GM12878 (cell line): ENCODE measurements around the gene TBC1D1. TPM values are rescaled to one million over a fixed set of nuclear protein-coding genes. Genes with fewer than 3 reads are reported as not detected.
A peak's percentile ranks its signal among the peaks of the same experiment; 100 is the strongest.

Source experiments
- ATAC-seq: fragments of 200-7000 bp; cut with Tn5 transposase; 3 replicates; pipeline ENCODE4 v1.9.1; 2020; ENCODE audit warnings: mild to moderate bottlenecking, moderate library complexity
- BruUV-seq: library from RNA; stranded (reverse); fragments of 400-500 nt; replicated peaks from 2 replicates; lab custom pipeline; 2021; lab: Mats Ljungman, UMichigan
- CTCF ChIA-PET: fragments of 300-600 bp; sonication (Branson Sonifier 250); formaldehyde crosslinking; extraction: SDS; loops from one replicate; lab custom pipeline; 2021; ENCODE audit warnings: inconsistent platforms; lab: Yijun Ruan, JAX
- POLR2A ChIA-PET: fragments of 350-600 bp; formaldehyde crosslinking; extraction: SDS; loops from one replicate; lab custom pipeline; 2021; ENCODE audit warnings: inconsistent platforms; lab: Charles Lee
- RAD21 ChIA-PET: fragments of 300-600 bp; sonication (Branson Sonifier 250); formaldehyde crosslinking; loops from one replicate; lab custom pipeline; 2023; ENCODE audit warnings: antibody characterized with exemption; ENCODE audit not compliant: unreplicated experiment; lab: Charles Lee
- SMC1A ChIA-PET: fragments of 300-600 bp; sonication (Branson Sonifier 250); formaldehyde crosslinking; loops from one replicate; lab custom pipeline; 2023; ENCODE audit not compliant: unreplicated experiment, uncharacterized antibody; lab: Charles Lee
- DNase-seq: peaks from one replicate; pipeline ENCODE4 v3.0.0-alpha.2; 2011; ENCODE audit warnings: low read depth, low spot score
- FAIRE-seq: peaks from 3 replicates; lab custom pipeline; 2011; peaks lifted over from hg19 to GRCh38; lab: Jason Lieb, UNC
- H2AFZ ChIP-seq: 2 replicates; pipeline ENCODE4 v1.6.0; 2011; ENCODE audit warnings: low read depth, low read length, control low read depth; ENCODE audit not compliant: control insufficient read depth
- H3K27ac ChIP-seq: 2 replicates; pipeline ENCODE4 v1.5.1; 2011; ENCODE audit warnings: control low read depth; ENCODE audit not compliant: control insufficient read depth, insufficient read depth
- H3K27me3 ChIP-seq, 2 experiments: replicated peaks in 1 of 2; 2 replicates each; pipeline versions ENCODE4 v1.6.0 to v1.6.1; 2011; ENCODE audit warnings: low read length in 1 of 2; ENCODE audit not compliant: control insufficient read depth in 2 of 2, insufficient read depth in 2 of 2
- H3K36me3 ChIP-seq, 2 experiments: 2 replicates each; pipeline ENCODE4 v1.5.1; 2011; ENCODE audit warnings: low read length in 1 of 2; ENCODE audit not compliant: control insufficient read depth in 2 of 2, insufficient read depth in 2 of 2
- H3K4me1 ChIP-seq: 2 replicates; pipeline ENCODE4 v1.6.1; 2011; ENCODE audit warnings: mild to moderate bottlenecking, low read length, moderate library complexity, mixed read lengths; ENCODE audit not compliant: control insufficient read depth, insufficient read depth
- H3K4me2 ChIP-seq: 2 replicates; pipeline ENCODE4 v1.6.0; 2011; ENCODE audit warnings: control low read depth; ENCODE audit not compliant: control insufficient read depth, insufficient read depth
- H3K4me3 ChIP-seq: fragments of 200-600 bp; sonication (generic); 2 replicates; pipeline ENCODE4 v1.5.1; 2016
- H3K79me2 ChIP-seq: 2 replicates; pipeline ENCODE4 v1.6.0; 2011; ENCODE audit warnings: low read length; ENCODE audit not compliant: control insufficient read depth, insufficient read depth
- H3K9ac ChIP-seq: 2 replicates; pipeline ENCODE4 v1.8.0; 2011; ENCODE audit warnings: low read length, control low read depth, mixed read lengths; ENCODE audit not compliant: control insufficient read depth, insufficient read depth
- H3K9me3 ChIP-seq: replicated peaks from 3 replicates; pipeline ENCODE4 v1.5.1; 2011; ENCODE audit warnings: mild to moderate bottlenecking, low read length; ENCODE audit not compliant: control insufficient read depth, insufficient read depth
- H4K20me1 ChIP-seq: 2 replicates; pipeline ENCODE4 v1.6.0; 2011; ENCODE audit not compliant: control insufficient read depth, insufficient read depth
- HDAC2 ChIP-seq: fragments of 200-600 bp; sonication (generic); IDR thresholded peaks from 2 replicates; pipeline ENCODE4 v1.6.1; 2017
- NBN ChIP-seq: fragments of 450-650 bp; IDR thresholded peaks from 2 replicates; pipeline ENCODE4 v1.6.1; 2016
- RAD21 ChIP-seq: IDR thresholded peaks from 2 replicates; pipeline ENCODE4 v1.6.1; 2011; ENCODE audit warnings: mild to moderate bottlenecking, low read depth, low read length, moderate library complexity; ENCODE audit not compliant: insufficient read depth
- SMAD1 ChIP-seq: fragments of 450-650 bp; IDR thresholded peaks from 2 replicates; pipeline ENCODE4 v1.6.1; 2018; ENCODE audit warnings: mild to moderate bottlenecking, low read depth; ENCODE audit not compliant: partially characterized antibody
- SPI1 ChIP-seq: IDR thresholded peaks from 2 replicates; pipeline ENCODE4 v1.6.1; 2011; ENCODE audit warnings: low read depth, mild to moderate bottlenecking, low read length, moderate library complexity, borderline replicate concordance; ENCODE audit not compliant: insufficient read depth
- TARDBP ChIP-seq: IDR thresholded peaks from 2 replicates; pipeline ENCODE4 v1.6.1; 2016; ENCODE audit warnings: borderline replicate concordance
- WGBS: methylation state at CpG from one replicate; pipeline ENCODE4 v1.1.6; 2016; ENCODE audit warnings: low lambda C conversion rate; ENCODE audit not compliant: insufficient replicate concordance, insufficient coverage; ENCODE audit errors: missing lambda C conversion rate; 5-methylcytosine and 5-hydroxymethylcytosine counted together
- in situ Hi-C: fragments of 300-500 bp; cut with MboI; formaldehyde crosslinking; loops from 9 replicates; pipeline ENCODE4 v1.14.3; 2018; ENCODE audit warnings: mixed read lengths
- intact Hi-C: fragments of 100-400 bp; cut with micrococcal nuclease; formaldehyde crosslinking; loops from one replicate; pipeline ENCODE4 v1.14.2; 2022; ENCODE audit not compliant: unreplicated experiment
- polyA plus RNA-seq, 11 experiments: library from polyadenylated mRNA; depleted of rRNA in 4 of 11; unstranded in 6 of 11; stranded (reverse) in 5 of 11; fragments of >200 nt; fragmentation: Nextera tagmentation in 4 of 11; fragmentation: Illumina TruSeq in 1 of 11; extraction: Ambion mirVana in 4 of 11; extraction: Trizol in 1 of 11; gene quantifications; 1 replicate in 1 of 11; 2 replicates in 10 of 11; pipeline versions ENCODE4 v1.2.1 to v1.2.3, GENCODE V29; 2011 to 2016; ENCODE audit warnings: inconsistent platforms in 2 of 11, missing spikeins in 2 of 11, low read depth in 1 of 11
- total RNA-seq, 4 experiments: library from RNA; depleted of rRNA in 3 of 4; stranded (reverse); fragments of >200 nt in 3 of 4; fragmentation: Illumina TruSeq in 1 of 4; extraction: Trizol in 1 of 4; gene quantifications; 2 replicates each; pipeline versions ENCODE4 v1.2.1 to v1.2.3, GENCODE V29; 2013 to 2021
- TF ChIP-seq, protein P1 (sequence below): fragments of 450-650 bp; IDR thresholded peaks from 2 replicates; pipeline ENCODE4 v1.6.1; 2016; ENCODE audit warnings: mild to moderate bottlenecking
- TF ChIP-seq, protein P2 (sequence below), 3 experiments: IDR thresholded peaks in 2 of 3; conservative IDR thresholded peaks in 1 of 3; 2 replicates each; pipeline ENCODE4 v1.5.1; 2011; ENCODE audit warnings: low read depth in 3 of 3, low read length in 3 of 3, mild to moderate bottlenecking in 3 of 3, control low read depth in 2 of 3, moderate library complexity in 2 of 3, inconsistent platforms in 1 of 3, mixed read lengths in 1 of 3; ENCODE audit not compliant: control insufficient read depth in 2 of 3, insufficient read depth in 1 of 3; ENCODE audit errors: extremely low read depth in 1 of 3
- TF ChIP-seq, protein P3 (sequence below): IDR thresholded peaks from 2 replicates; pipeline ENCODE4 v1.6.1; 2012; ENCODE audit warnings: low read depth, low read length, improper control_type of control experiment

TBC1D1 gene
- total and polyA plus RNA-seq, 10 of the 15 experiments (the other 5 are each of a cell fraction or from before 2014, with no cell fraction given) = 5.3 to 102 (median 57.8) TPM

DNA sequence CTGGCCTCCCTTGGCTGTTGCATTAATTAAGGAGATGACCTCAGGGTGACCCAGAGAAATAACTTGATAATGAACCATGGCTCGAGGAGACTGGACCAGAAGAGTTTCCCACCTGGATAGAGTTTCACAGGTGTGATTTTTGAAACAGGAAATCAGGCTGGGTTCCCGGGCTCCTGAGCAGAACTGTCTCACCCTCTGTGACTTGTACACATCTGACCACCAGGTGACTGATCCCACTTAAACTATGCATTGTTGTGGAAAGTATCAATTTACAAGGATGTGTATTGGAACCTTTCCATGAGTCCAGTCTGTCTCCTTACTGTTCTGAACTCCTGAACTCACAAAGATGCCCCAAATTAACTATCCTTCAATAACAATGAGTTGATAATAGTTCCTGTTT lies 289.6 kb downstream of the TBC1D1 start:
- FAIRE-seq (no peak), ATAC-seq (no peak)
- SMC1A ChIA-PET = interaction anchor here (0.7 to 9.0 kb wide), 54 partner anchors 9 to 723 kb away, joined by 3 to 268 read pairs (median 5); partner anchors contain the start of genes TLR1, TLR10 and TLR6
- H3K4me2 ChIP-seq = no peak overlapping the region
- H3K27me3 ChIP-seq = no peaks in the 10 kb centered on the region
- H4K20me1 ChIP-seq = no peaks in the 10 kb centered on the region
- no peak overlapping the region for H3K27ac ChIP-seq
- in situ Hi-C loops (loop anchor here (5.0 kb wide), 3 partner anchors 137 to 552 kb away; no protein-coding TSS in a partner anchor), intact Hi-C loops (no loop called here)
- H3K79me2 ChIP-seq = no peaks in the 10 kb centered on the region
- no peak overlapping the region for H3K4me3 ChIP-seq
- POLR2A ChIA-PET = interaction anchor here (0.6 to 3.4 kb wide), 3 partner anchors 9 to 550 kb away, joined by 4 to 20 read pairs (median 5); no protein-coding TSS in a partner anchor
- 41% methylated on average over 2 of the region's 2 CpGs for WGBS
- H3K9ac ChIP-seq = no peak overlapping the region
- no peak overlapping the region for H2AFZ ChIP-seq
- no TSS peak for BruUV-seq
- H3K36me3 ChIP-seq = no peaks in the 10 kb centered on the region
- H3K4me1 ChIP-seq = peaks cover 34% of the 10 kb centered on the region
- no peaks in the 10 kb centered on the region for H3K9me3 ChIP-seq
- peak; percentile 21; the same call in 1 of the 2 replicates for TF ChIP-seq RAD21
- TF ChIP-seq, protein P1, sequence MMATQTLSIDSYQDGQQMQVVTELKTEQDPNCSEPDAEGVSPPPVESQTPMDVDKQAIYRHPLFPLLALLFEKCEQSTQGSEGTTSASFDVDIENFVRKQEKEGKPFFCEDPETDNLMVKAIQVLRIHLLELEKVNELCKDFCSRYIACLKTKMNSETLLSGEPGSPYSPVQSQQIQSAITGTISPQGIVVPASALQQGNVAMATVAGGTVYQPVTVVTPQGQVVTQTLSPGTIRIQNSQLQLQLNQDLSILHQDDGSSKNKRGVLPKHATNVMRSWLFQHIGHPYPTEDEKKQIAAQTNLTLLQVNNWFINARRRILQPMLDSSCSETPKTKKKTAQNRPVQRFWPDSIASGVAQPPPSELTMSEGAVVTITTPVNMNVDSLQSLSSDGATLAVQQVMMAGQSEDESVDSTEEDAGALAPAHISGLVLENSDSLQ = no peak
- TF ChIP-seq, all 136 proteins: peak for 1
- no peak for DNase-seq
- RAD21 ChIA-PET = interaction anchor here (0.7 to 10.9 kb wide), 31 partner anchors 11 to 955 kb away, joined by 3 to 208 read pairs (median 5); partner anchors contain the start of gene TLR10
- CTCF ChIA-PET = interaction anchor here (0.6 to 10.6 kb wide), 57 partner anchors 9 to 721 kb away, joined by 3 to 225 read pairs (median 4); partner anchors contain the start of genes TLR1 and TLR10

DNA sequence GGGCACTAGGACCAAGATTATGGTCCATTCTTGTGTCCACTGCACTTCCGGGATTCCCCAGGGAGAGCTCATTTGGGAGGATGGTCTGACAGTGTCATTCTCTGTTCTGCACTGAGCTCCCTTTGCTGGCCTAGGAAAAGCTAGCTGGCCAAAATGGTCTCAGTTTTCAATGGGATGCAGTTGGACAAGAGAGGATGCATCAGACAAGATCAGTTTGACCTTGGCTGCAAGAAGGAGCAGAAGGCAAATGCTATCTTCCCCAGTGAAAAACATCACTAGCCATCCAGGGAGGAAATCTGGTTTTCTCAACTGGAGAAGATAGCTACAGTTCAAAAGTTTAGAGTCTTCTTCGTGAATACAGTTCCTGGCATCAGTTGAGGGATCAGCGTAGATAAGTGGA lies 290.4 kb downstream of the TBC1D1 start:
- intact Hi-C loops = no loop called here
- Histone ChIP-seq H3K27me3 (no peaks in the 10 kb centered on the region), H4K20me1 (no peaks in the 10 kb centered on the region), H2AFZ (no peak overlapping the region), H3K4me1 (peaks cover 32% of the 10 kb centered on the region), H3K4me2 (no peak overlapping the region), H3K36me3 (no peaks in the 10 kb centered on the region), H3K9ac (no peak overlapping the region), H3K4me3 (no peak overlapping the region), H3K27ac (no peak overlapping the region), H3K9me3 (no peaks in the 10 kb centered on the region), H3K79me2 (no peaks in the 10 kb centered on the region)
- FAIRE-seq (no peak), ATAC-seq (no peak), DNase-seq (no peak)
- 76% methylated on average over 3 of the region's 3 CpGs for WGBS
- in situ Hi-C loops = loop anchor here (5.0 kb wide), 3 partner anchors 136 to 551 kb away; no protein-coding TSS in a partner anchor
- no TSS peak for BruUV-seq
- ChIA-PET POLR2A (interaction anchor here (0.5 to 3.4 kb wide), 4 partner anchors 9 to 623 kb away, joined by 3 to 20 read pairs (median 4); partner anchors contain the start of gene TLR1), RAD21 (interaction anchor here (0.8 to 10.9 kb wide), 17 partner anchors 20 to 717 kb away, joined by 3 to 208 read pairs (median 25); partner anchors contain the start of gene TLR10), CTCF (interaction anchor here (0.5 to 10.6 kb wide), 26 partner anchors 9 to 680 kb away, joined by 3 to 225 read pairs (median 8); partner anchors contain the start of genes TLR1 and TLR10), SMC1A (interaction anchor here (0.8 to 9.0 kb wide), 28 partner anchors 12 to 952 kb away, joined by 3 to 268 read pairs (median 5); partner anchors contain the start of gene TLR6)
- TF ChIP-seq SPI1 (no peak), SMAD1 (no peak), TARDBP (no peak), NBN (no peak), HDAC2 (no peak)
- TF ChIP-seq, protein P2, sequence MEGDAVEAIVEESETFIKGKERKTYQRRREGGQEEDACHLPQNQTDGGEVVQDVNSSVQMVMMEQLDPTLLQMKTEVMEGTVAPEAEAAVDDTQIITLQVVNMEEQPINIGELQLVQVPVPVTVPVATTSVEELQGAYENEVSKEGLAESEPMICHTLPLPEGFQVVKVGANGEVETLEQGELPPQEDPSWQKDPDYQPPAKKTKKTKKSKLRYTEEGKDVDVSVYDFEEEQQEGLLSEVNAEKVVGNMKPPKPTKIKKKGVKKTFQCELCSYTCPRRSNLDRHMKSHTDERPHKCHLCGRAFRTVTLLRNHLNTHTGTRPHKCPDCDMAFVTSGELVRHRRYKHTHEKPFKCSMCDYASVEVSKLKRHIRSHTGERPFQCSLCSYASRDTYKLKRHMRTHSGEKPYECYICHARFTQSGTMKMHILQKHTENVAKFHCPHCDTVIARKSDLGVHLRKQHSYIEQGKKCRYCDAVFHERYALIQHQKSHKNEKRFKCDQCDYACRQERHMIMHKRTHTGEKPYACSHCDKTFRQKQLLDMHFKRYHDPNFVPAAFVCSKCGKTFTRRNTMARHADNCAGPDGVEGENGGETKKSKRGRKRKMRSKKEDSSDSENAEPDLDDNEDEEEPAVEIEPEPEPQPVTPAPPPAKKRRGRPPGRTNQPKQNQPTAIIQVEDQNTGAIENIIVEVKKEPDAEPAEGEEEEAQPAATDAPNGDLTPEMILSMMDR (IDR thresholded peaks at IDR 0.05 in 2 of 3, conservative IDR thresholded peaks at IDR 0.05 in 1 of 3; ENCODE audit: control insufficient read depth in 2 of 3, extremely low read depth in 1 of 3, insufficient read depth in 1 of 3, low read depth in 3 of 3, low read length in 3 of 3) = no peak
- TF ChIP-seq, protein P3, sequence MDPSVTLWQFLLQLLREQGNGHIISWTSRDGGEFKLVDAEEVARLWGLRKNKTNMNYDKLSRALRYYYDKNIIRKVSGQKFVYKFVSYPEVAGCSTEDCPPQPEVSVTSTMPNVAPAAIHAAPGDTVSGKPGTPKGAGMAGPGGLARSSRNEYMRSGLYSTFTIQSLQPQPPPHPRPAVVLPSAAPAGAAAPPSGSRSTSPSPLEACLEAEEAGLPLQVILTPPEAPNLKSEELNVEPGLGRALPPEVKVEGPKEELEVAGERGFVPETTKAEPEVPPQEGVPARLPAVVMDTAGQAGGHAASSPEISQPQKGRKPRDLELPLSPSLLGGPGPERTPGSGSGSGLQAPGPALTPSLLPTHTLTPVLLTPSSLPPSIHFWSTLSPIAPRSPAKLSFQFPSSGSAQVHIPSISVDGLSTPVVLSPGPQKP = no peak
